Uterus (tissue), 4 donors: Measurements from ENCODE around the gene TEC. TPM values are rescaled to one million over a fixed set of nuclear protein-coding genes. Genes with fewer than 3 reads are reported as not detected.

Source experiments
- DNase-seq, 2 donors: peaks; one replicate each; pipeline ENCODE4 v3.0.0-alpha.2; 2019 to 2020
- H3K27ac ChIP-seq, 2 donors: fragments of 200-600 bp; sonication (generic); 1 replicate in 1 of 2; 2 replicates in 1 of 2; pipeline ENCODE4 v1.5.1; 2016 to 2018
- H3K27me3 ChIP-seq, 2 donors: fragments of 200-600 bp; sonication (generic); one replicate each; pipeline ENCODE4 v1.5.1; 2018 to 2019; ENCODE audit warnings: control low read depth in 1 of 2
- H3K36me3 ChIP-seq, 2 donors: fragments of 200-600 bp; sonication (generic); one replicate each; pipeline ENCODE4 v1.5.1; 2019; ENCODE audit warnings: control low read depth in 1 of 2
- H3K4me1 ChIP-seq, 2 donors: fragments of 200-600 bp; sonication (generic); one replicate each; pipeline ENCODE4 v1.5.1; 2018 to 2019; ENCODE audit warnings: control low read depth in 1 of 2
- H3K4me3 ChIP-seq, 2 donors: fragments of 200-600 bp; sonication (generic); 1 replicate in 1 of 2; 2 replicates in 1 of 2; pipeline ENCODE4 v1.5.1; 2018 to 2019; ENCODE audit warnings: mild to moderate bottlenecking in 1 of 2
- H3K9me3 ChIP-seq, 2 donors: fragments of 200-600 bp; sonication (generic); one replicate each; pipeline ENCODE4 v1.5.1; 2019; ENCODE audit warnings: control low read depth in 1 of 2
- CTCF ChIP-seq, 4 experiments: fragments of 200-600 bp in 2 of 4; fragments of 450-650 bp in 2 of 4; sonication (generic) in 2 of 4; IDR thresholded peaks; one replicate each; pipeline ENCODE4 v1.5.1; 2016 to 2019; ENCODE audit warnings: antibody characterized with exemption in 4 of 4, mild to moderate bottlenecking in 2 of 4, moderate library complexity in 1 of 4
- POLR2A ChIP-seq, 2 donors: fragments of 450-650 bp; IDR thresholded peaks; one replicate each; pipeline ENCODE4 v1.6.1; 2016; ENCODE audit warnings: antibody characterized with exemption in 2 of 2, mild to moderate bottlenecking in 1 of 2, moderate library complexity in 1 of 2
- intact Hi-C: fragments of 100-400 bp; cut with DNase I; formaldehyde crosslinking; loops from one replicate; pipeline ENCODE4 v1.15.1; 2023; ENCODE audit warnings: low total_unique reads
- total RNA-seq, 4 donors: library from RNA; depleted of rRNA in 3 of 4; stranded (reverse); fragments of >200 nt in 3 of 4; gene quantifications; one replicate each; pipeline versions ENCODE4 v1.1.0 to v1.2.4, GENCODE V29; 2014 to 2023
- donor health status: DM: yes; HTN: yes; CAD: no.

The TEC gene
- total RNA-seq, 4 donors from 2014 or later: under 0.01 to 6.8 (median 2.6) TPM

- Histone ChIP-seq H3K4me1 (no peaks in the 10 kb centered on the region), H3K27me3 (no peaks in the 10 kb centered on the region), H3K36me3 (no peaks in the 10 kb centered on the region), H3K9me3 (no peaks in the 10 kb centered on the region), H3K27ac (no peak overlapping the region), H3K4me3 (no peak overlapping the region)
- intact Hi-C loops: no loop called here
- TF ChIP-seq CTCF (IDR thresholded peaks at IDR 0.05) (no peak), POLR2A (IDR thresholded peaks at IDR 0.05) (no peak)
- no peak for DNase-seq
Measured at GRCh38 chr4:48307528-48307927, 37.9 kb upstream of the TEC start.

GRCh38 chr4:48305508-48305907 lies 35.9 kb upstream of the TEC start:
- Histone ChIP-seq H3K9me3 (no peaks in the 10 kb centered on the region), H3K27me3 (no peaks in the 10 kb centered on the region), H3K27ac (no peak overlapping the region), H3K36me3 (no peaks in the 10 kb centered on the region), H3K4me1 (no peaks in the 10 kb centered on the region), H3K4me3 (no peak overlapping the region)
- TF ChIP-seq CTCF (IDR thresholded peaks at IDR 0.05): no peak
- no peak for TF ChIP-seq POLR2A (IDR thresholded peaks at IDR 0.05)
- DNase-seq: no peak
- intact Hi-C loops: no loop called here

- Histone ChIP-seq H3K9me3 (no peaks in the 10 kb centered on the region), H3K36me3 (no peaks in the 10 kb centered on the region), H3K4me3 (no peak overlapping the region), H3K27me3 (no peaks in the 10 kb centered on the region), H3K4me1 (no peaks in the 10 kb centered on the region), H3K27ac (no peak overlapping the region)
- no peak for DNase-seq
- TF ChIP-seq POLR2A (IDR thresholded peaks at IDR 0.05) (no peak), CTCF (IDR thresholded peaks at IDR 0.05) (no peak)
- intact Hi-C loops: no loop called here
Measured at GRCh38 chr4:48300004-48300403, 30.4 kb upstream of the TEC start.

GRCh38 chr4:48299560-48299959 lies 29.9 kb upstream of the TEC start:
- no peak overlapping the region for H3K27ac ChIP-seq
- TF ChIP-seq CTCF (IDR thresholded peaks at IDR 0.05) (no peak), POLR2A (IDR thresholded peaks at IDR 0.05) (no peak)
- intact Hi-C loops: no loop called here
- DNase-seq: no peak
- H3K9me3 ChIP-seq: no peaks in the 10 kb centered on the region
- no peaks in the 10 kb centered on the region for H3K27me3 ChIP-seq
- no peaks in the 10 kb centered on the region for H3K36me3 ChIP-seq
- no peak overlapping the region for H3K4me3 ChIP-seq
- no peaks in the 10 kb centered on the region for H3K4me1 ChIP-seq

- Histone ChIP-seq H3K27ac (no peak overlapping the region), H3K9me3 (no peaks in the 10 kb centered on the region), H3K4me3 (no peak overlapping the region), H3K4me1 (no peaks in the 10 kb centered on the region), H3K36me3 (no peaks in the 10 kb centered on the region), H3K27me3 (no peaks in the 10 kb centered on the region)
- no peak for TF ChIP-seq POLR2A (IDR thresholded peaks at IDR 0.05)
- TF ChIP-seq CTCF (IDR thresholded peaks at IDR 0.05): no peak
- DNase-seq: no peak
- intact Hi-C loops: no loop called here
Measured at GRCh38 chr4:48297256-48297846, 27.7 kb upstream of the TEC start.
